GM12873 (cell line): ENCODE data around the gene TDRD12.

Experiments used
- CTCF ChIP-seq: IDR thresholded peaks from 2 replicates; pipeline ENCODE4 v1.5.1; 2012; ENCODE audit warnings: low read depth, mild to moderate bottlenecking, moderate library complexity, low read length, control low read depth; ENCODE audit not compliant: insufficient read depth; ENCODE audit errors: missing control alignments

Gene TDRD12

GRCh38 chr19:32709032-32709431 lies 10.5 kb upstream of the TDRD12 start:
- no peak for TF ChIP-seq CTCF

GRCh38 chr19:32711747-32712146 lies 7.8 kb upstream of the TDRD12 start:
- TF ChIP-seq CTCF = no peak

- no peak for TF ChIP-seq CTCF
These were observed 2.1 kb upstream of the TDRD12 start for GRCh38 chr19:32717496-32717895.

- no peak for TF ChIP-seq CTCF
These were observed 1.3 kb upstream of the TDRD12 start for GRCh38 chr19:32718286-32718685.

- no peak for TF ChIP-seq CTCF
These were observed 809 bp downstream of the TDRD12 start for GRCh38 chr19:32720216-32720935.

- no peak for TF ChIP-seq CTCF
These were observed 1.3 kb downstream of the TDRD12 start for GRCh38 chr19:32720936-32721250.

GRCh38 chr19:32735936-32736335 lies 16.4 kb downstream of the TDRD12 start:
- no peak for TF ChIP-seq CTCF
